ENCODE measurements around the gene MINDY2.

DNA sequence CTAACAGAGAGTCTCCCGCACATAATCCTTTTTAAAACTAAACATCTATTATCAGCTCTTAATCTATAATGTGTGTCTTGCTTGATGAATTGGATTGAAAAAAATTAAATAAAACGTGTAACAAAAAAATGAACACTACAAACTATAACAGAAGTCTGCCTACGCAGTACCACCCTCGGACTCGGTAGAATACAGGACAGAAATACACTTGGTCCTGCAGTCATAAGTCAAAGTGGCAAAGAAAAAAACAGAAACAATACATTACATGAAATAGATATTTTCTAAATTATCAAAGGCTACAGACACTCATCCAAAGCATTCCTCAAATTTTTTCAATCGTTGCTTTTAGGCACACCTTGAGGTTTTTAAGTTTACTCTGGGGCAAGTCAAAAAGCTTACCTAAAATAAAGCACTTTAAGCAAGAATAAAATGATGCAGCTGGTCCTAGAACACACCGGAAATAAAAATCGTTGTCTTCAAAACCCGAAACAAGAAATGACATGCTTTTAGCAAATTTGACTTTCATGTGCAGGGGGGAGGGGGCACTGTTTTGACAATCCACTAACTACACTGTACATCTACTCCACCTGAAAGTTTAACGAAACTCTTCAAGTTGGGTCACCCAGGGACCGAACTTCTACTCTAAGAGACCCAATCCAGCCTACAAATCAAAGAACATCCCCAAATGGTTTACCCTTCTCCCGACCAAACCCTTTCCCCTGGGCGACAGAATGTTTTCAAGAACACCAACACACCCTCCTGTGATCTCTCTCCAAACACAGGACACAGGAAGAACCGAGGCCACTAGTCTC lies 22.9 kb upstream of the MINDY2 start:
- TF ChIP-seq, protein P1, sequence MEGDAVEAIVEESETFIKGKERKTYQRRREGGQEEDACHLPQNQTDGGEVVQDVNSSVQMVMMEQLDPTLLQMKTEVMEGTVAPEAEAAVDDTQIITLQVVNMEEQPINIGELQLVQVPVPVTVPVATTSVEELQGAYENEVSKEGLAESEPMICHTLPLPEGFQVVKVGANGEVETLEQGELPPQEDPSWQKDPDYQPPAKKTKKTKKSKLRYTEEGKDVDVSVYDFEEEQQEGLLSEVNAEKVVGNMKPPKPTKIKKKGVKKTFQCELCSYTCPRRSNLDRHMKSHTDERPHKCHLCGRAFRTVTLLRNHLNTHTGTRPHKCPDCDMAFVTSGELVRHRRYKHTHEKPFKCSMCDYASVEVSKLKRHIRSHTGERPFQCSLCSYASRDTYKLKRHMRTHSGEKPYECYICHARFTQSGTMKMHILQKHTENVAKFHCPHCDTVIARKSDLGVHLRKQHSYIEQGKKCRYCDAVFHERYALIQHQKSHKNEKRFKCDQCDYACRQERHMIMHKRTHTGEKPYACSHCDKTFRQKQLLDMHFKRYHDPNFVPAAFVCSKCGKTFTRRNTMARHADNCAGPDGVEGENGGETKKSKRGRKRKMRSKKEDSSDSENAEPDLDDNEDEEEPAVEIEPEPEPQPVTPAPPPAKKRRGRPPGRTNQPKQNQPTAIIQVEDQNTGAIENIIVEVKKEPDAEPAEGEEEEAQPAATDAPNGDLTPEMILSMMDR (conservative IDR thresholded peaks at IDR 0.05 in 1 of 2, IDR thresholded peaks at IDR 0.05 in 1 of 2; ENCODE audit: extremely low read depth in 1 of 2, insufficient read depth in 1 of 2, low read depth in 1 of 2, low read length in 2 of 2) = no peak
- TF ChIP-seq EZH2 (IDR thresholded peaks at IDR 0.05; ENCODE audit: borderline replicate concordance, low read length) = no peak
